DOHH2 (cell line): ENCODE data around the gene GPR107.

ENCODE experiments used
- H3F3A ChIP-seq: fragments of 200-600 bp; sonication (generic), shearing (Covaris generic); 2 replicates; pipeline ENCODE4 v1.6.0; 2016; ENCODE audit warnings: antibody characterized with exemption, mild to moderate bottlenecking; ENCODE audit not compliant: control insufficient read depth, insufficient read depth
- H3K27ac ChIP-seq: fragments of 200-600 bp; sonication (generic); 2 replicates; pipeline ENCODE4 v1.5.1; 2014; ENCODE audit warnings: low read depth, mild to moderate bottlenecking, low read length, moderate library complexity
- H3K27me3 ChIP-seq: fragments of 200-600 bp; sonication (generic); 2 replicates; pipeline ENCODE4 v1.6.1; 2014; ENCODE audit warnings: mild to moderate bottlenecking, low read length, mixed read lengths; ENCODE audit not compliant: control insufficient read depth
- H3K36me3 ChIP-seq: fragments of 200-600 bp; sonication (generic); 2 replicates; pipeline ENCODE4 v1.6.1; 2014; ENCODE audit warnings: mild to moderate bottlenecking, low read length, moderate library complexity, mixed read lengths; ENCODE audit not compliant: control insufficient read depth
- H3K4me1 ChIP-seq: fragments of 200-600 bp; sonication (generic); 2 replicates; pipeline ENCODE4 v1.6.1; 2014; ENCODE audit warnings: mild to moderate bottlenecking, low read length, mixed read lengths; ENCODE audit not compliant: control insufficient read depth
- H3K4me2 ChIP-seq: fragments of 200-600 bp; sonication (generic); 2 replicates; pipeline ENCODE4 v1.6.0; 2014; ENCODE audit warnings: mild to moderate bottlenecking, low read length, moderate library complexity
- H3K4me3 ChIP-seq: fragments of 200-600 bp; sonication (generic); 2 replicates; pipeline ENCODE4 v1.5.1; 2014; ENCODE audit warnings: mild to moderate bottlenecking, low read length, mixed read lengths
- H3K79me2 ChIP-seq: fragments of 200-600 bp; sonication (generic); 2 replicates; pipeline ENCODE4 v1.6.1; 2014; ENCODE audit warnings: mild to moderate bottlenecking, low read length, mixed read lengths; ENCODE audit not compliant: control insufficient read depth
- H3K9me2 ChIP-seq: fragments of 200-600 bp; sonication (generic); replicated peaks from 2 replicates; pipeline ENCODE4 v1.6.1; 2014; ENCODE audit warnings: mild to moderate bottlenecking, low read length, mixed read lengths; ENCODE audit not compliant: control insufficient read depth
- H3K9me3 ChIP-seq: fragments of 200-600 bp; sonication (generic); 2 replicates; pipeline ENCODE4 v1.6.1; 2014; ENCODE audit warnings: antibody characterized with exemption, low read length, mixed read lengths; ENCODE audit not compliant: control insufficient read depth, insufficient read depth
- H4K20me1 ChIP-seq: fragments of 200-600 bp; sonication (generic); 2 replicates; pipeline ENCODE4 v1.6.0; 2014; ENCODE audit warnings: low read depth, mild to moderate bottlenecking, antibody characterized with exemption, low read length, moderate library complexity; ENCODE audit not compliant: control insufficient read depth, insufficient read depth
- CTCF ChIP-seq: fragments of 200-600 bp; sonication (generic); IDR thresholded peaks from one replicate; pipeline ENCODE4 v1.5.1; 2014; ENCODE audit warnings: antibody characterized with exemption, mild to moderate bottlenecking, low read depth, low read length; ENCODE audit not compliant: poor library complexity, severe bottlenecking
- EZH2phosphoT487 ChIP-seq: fragments of 200-600 bp; sonication (generic); IDR thresholded peaks from 2 replicates; pipeline ENCODE4 v1.6.1; 2017; ENCODE audit warnings: borderline replicate concordance, mild to moderate bottlenecking, antibody characterized with exemption, low read length, moderate library complexity, mixed read lengths

Gene GPR107

DNA sequence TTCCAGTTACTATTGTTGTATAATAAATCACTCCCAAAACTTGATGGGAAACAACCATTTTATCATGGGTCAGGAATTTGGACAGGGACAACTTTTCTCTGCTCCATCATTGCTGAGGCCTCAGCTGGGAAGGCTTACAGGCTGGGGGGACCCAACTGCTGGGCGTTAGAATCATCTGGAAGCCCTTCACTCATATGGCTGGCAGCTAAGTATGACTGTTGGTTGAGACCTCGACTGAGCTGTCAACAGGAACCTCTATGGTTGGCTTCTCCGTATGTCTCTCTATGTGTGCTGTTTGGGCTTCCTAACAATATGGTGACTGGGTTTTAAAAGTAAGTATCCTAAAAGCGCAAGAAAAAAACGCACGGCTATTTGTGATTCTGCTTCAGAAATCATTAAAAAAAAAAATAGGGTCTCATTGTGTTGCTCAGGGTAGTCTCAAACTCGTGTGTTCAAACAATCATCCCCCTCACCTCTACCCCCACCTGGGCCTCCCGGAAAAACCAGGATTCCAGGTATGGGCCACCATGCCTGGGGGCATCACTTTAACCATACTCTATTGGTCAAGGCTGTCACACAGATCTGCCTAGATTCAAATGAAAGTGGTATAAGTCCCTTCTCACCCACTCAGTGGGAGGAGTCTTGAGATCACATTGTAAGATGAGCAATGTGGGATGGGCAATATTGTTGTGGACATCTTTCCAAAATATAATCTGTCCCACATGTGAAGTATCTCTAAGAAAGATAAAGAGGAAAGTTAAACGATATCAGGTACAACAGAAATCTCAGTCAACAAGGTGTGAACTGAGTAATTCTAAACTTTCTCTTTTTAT, 26.0 kb upstream of the GPR107 start:
- Histone ChIP-seq H3K9me3 (no peaks in the 10 kb centered on the region), H3K27me3 (no peaks in the 10 kb centered on the region), H3K4me3 (no peak overlapping the region), H3K4me1 (peaks cover 100% of the 10 kb centered on the region), H3F3A (peaks cover 10% of the 10 kb centered on the region), H4K20me1 (peaks cover 65% of the 10 kb centered on the region), H3K79me2 (peaks cover 100% of the 10 kb centered on the region), H3K4me2 (peak overlapping the region; percentile 53), H3K36me3 (peaks cover 25% of the 10 kb centered on the region), H3K9me2 (no peaks in the 10 kb centered on the region), H3K27ac (0 out of 2 replicates have a peak overlapping the region, but pooled peaks have one; percentile 13)
- no peak for TF ChIP-seq CTCF
- no peak for TF ChIP-seq EZH2phosphoT487

GRCh38 chr9:130028493-130029222, 25.0 kb upstream of the GPR107 start:
- H3K4me2 ChIP-seq, result peak overlapping the region; percentile 53
- peaks cover 23% of the 10 kb centered on the region for H3K36me3 ChIP-seq
- H3K9me3 ChIP-seq, result no peaks in the 10 kb centered on the region
- H3K4me1 ChIP-seq, result peaks cover 100% of the 10 kb centered on the region
- no peak for TF ChIP-seq CTCF
- TF ChIP-seq EZH2phosphoT487, result no peak
- H3K79me2 ChIP-seq, result peaks cover 100% of the 10 kb centered on the region
- H3K27ac ChIP-seq, result no peak overlapping the region
- H3K4me3 ChIP-seq, result peak overlapping the region; percentile 7
- peaks cover 65% of the 10 kb centered on the region for H4K20me1 ChIP-seq
- H3K27me3 ChIP-seq, result no peaks in the 10 kb centered on the region
- H3K9me2 ChIP-seq, result no peaks in the 10 kb centered on the region
- peaks cover 10% of the 10 kb centered on the region for H3F3A ChIP-seq

DNA sequence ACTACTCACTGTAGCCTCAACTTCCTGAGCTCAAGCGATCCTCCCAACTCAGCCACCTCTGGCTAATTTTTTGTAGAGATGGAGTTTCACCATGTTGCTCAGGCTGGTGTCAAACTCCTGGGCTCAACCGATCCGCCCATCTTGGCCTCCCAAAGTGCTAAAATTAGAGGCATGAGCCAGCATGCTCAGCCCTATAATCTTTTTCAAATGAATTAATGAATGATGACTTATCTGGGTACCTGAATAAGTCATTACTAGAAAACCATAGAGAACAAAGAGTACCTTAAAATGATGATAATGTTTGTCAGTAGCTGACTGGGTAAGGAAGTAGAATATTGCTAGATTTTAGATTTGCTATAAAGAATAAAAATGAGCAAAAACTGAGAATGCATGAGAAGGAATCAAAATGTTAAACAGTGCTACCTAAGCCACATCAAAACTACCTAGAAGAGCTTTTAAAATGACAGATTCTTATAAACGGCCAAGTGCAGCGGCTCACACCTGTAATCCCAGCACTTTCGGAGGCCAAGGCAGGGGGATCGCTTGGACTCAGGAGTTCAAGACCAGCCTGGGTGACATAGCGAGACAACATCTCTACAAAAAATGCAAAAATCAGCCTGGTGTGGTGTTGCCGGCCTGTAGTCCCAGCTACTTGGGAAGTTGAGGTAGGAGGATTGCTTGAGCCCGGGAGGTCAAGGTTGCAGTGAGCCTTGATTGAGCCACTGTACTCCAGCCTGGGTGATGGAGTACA, 24.3 kb upstream of the GPR107 start:
- H3K79me2 ChIP-seq, result peaks cover 100% of the 10 kb centered on the region
- H3K4me1 ChIP-seq, result peaks cover 99% of the 10 kb centered on the region
- TF ChIP-seq CTCF (no peak), EZH2phosphoT487 (no peak)

More for the DNA sequence above, 24.3 kb upstream of the GPR107 start:
- H3K9me2 ChIP-seq, result no peaks in the 10 kb centered on the region
- peaks cover 10% of the 10 kb centered on the region for H3F3A ChIP-seq
- no peak overlapping the region for H3K27ac ChIP-seq
- H3K4me3 ChIP-seq, result peak overlapping the region; percentile 7
- no peaks in the 10 kb centered on the region for H3K27me3 ChIP-seq
- H3K36me3 ChIP-seq, result peaks cover 23% of the 10 kb centered on the region
- no peaks in the 10 kb centered on the region for H3K9me3 ChIP-seq
- H3K4me2 ChIP-seq, result peak overlapping the region; percentile 53
- peaks cover 61% of the 10 kb centered on the region for H4K20me1 ChIP-seq
